GM12872 (cell line): ENCODE data around the gene IL36B.

Source experiments
- TF ChIP-seq, protein P1 (sequence below): IDR thresholded peaks from 3 replicates; pipeline ENCODE4 v1.5.1; 2011; ENCODE audit warnings: low read depth, mild to moderate bottlenecking, low read length, moderate library complexity; ENCODE audit not compliant: insufficient read depth

Gene IL36B

GRCh38 chr2:112985090-112985489 is 67.6 kb downstream of the IL36B start:
- TF ChIP-seq, protein P1, sequence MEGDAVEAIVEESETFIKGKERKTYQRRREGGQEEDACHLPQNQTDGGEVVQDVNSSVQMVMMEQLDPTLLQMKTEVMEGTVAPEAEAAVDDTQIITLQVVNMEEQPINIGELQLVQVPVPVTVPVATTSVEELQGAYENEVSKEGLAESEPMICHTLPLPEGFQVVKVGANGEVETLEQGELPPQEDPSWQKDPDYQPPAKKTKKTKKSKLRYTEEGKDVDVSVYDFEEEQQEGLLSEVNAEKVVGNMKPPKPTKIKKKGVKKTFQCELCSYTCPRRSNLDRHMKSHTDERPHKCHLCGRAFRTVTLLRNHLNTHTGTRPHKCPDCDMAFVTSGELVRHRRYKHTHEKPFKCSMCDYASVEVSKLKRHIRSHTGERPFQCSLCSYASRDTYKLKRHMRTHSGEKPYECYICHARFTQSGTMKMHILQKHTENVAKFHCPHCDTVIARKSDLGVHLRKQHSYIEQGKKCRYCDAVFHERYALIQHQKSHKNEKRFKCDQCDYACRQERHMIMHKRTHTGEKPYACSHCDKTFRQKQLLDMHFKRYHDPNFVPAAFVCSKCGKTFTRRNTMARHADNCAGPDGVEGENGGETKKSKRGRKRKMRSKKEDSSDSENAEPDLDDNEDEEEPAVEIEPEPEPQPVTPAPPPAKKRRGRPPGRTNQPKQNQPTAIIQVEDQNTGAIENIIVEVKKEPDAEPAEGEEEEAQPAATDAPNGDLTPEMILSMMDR = no peak

- TF ChIP-seq, protein P1 = no peak
Observed at GRCh38 chr2:112980537-112980936, 72.1 kb downstream of the IL36B start.

- TF ChIP-seq, protein P1 = no peak
Observed at GRCh38 chr2:112979731-112980130, 72.9 kb downstream of the IL36B start.

GRCh38 chr2:112977559-112978056 is 75.1 kb downstream of the IL36B start, which contains the start of gene IL36G:
Gene IL36G, plus strand, starts transcription at chr2:112978006. Its CDS starts 633 bp downstream, at chr2:112978639.
- TF ChIP-seq, protein P1 = no peak
